GM18861 (cell line): ENCODE results near the gene HMOX2.

Experiments
- ATAC-seq: cut with Tn5 transposase; IDR thresholded peaks from one replicate; pipeline ENCODE4 v1.9.1; 2021; ENCODE audit not compliant: unreplicated experiment

Gene HMOX2

GRCh38 chr16:4463522-4464163 lies 12.6 kb upstream of the HMOX2 start:
- ATAC-seq, result no peak

GRCh38 chr16:4465977-4466779 lies 10.0 kb upstream of the HMOX2 start:
- no peak for ATAC-seq

DNA sequence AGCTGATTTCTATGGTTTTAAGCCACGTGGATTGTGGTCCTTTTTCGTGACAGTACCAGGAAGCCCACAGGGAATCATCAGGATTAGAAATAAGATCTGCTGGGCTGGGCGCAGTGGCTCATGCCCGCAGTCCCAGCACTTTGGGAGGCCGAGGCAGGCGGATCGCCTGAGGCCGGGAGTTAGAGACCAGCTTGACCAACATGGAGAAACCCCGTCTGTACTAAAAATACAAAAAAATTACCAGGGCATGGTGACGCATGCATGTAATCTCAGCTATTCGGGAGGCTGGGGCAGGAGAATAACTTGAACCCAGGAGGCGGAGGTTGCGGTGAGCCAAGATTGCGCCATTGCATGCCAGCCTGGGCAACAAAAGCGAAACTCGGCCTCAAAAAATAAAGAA lies 8.3 kb upstream of the HMOX2 start:
- ATAC-seq, result no peak

DNA sequence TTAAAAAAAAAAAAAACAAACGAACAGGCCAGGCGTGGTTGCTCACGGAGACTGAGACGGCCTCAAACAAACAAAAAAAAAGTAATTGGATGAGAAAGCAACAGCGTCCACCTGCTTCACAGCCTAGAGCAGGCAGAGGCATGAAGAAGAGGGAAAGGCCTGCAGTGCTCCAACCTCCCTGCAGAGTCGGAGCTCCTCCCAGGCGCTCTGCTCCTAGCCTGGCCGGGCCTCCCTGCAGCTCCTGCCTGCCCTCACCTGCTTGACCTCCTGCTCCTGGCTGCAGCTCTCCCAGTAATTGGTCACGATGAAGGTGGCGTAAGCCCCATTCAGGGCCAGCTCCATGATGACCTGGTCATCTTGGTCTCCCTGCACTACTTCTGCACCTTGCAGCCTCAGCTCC lies 7.2 kb upstream of the HMOX2 start:
- no peak for ATAC-seq

DNA sequence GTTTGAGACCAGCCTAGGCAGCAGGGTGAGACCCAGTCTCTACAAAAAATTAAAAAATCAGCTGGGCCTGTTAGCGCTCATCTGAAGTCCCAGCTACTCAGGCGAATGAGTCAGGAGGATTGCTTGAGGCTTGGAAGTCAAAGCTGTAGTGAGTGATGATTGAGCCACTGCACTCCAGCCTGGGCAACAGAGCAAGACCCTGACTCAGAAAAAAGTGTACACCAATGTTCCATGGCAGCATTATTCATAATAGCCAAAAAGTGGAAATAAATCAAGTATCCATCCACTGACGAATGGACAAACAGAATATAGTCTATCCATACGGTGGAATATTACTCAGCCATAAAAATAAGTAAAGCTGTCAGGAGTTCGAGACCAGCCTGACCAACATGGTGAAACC lies 4.3 kb upstream of the HMOX2 start:
- ATAC-seq, result no peak

- no peak for ATAC-seq
Measured at GRCh38 chr16:4472880-4473279, 3.3 kb upstream of the HMOX2 start.

DNA sequence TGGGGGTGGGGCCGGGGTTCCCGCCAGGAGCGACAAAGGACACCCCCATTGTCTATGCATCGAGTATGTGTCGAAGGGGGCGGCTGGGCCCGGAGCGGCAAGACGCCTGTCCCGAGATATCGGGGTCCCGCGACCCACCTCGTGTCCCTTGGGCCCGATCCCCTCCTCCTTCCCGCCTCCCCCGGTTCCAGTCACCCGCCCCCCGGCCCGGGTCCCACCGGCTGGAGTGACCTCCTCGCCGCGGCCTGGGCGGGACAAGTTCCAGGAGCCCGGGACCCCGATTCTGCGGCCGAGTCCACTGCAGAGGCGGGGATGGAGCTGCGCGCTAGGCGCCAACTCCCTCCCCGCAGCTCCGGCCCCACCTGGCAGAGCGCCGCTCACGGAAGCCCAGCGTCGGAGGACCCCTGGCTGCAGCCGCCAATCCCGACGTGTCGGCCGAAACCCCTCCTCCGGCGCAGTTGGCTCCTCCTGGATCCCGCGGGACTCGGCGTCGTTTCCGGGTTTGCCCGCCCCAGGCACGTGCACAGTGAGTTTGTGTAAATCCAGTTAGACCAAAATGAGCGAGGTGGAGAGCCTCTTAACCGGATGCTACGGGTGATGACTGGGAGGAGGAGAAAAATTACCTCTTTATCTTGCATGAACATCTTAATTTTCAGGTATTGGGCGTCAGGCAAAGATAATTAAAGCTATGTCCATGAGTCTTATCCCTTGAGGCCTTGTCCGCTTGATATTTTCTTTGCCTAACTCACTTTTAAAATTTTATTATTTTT lies 1.8 kb upstream of the HMOX2 start, which contains the start of gene NMRAL1:
Gene NMRAL1, minus strand, starts transcription at position 434 of the 770 bp plus-strand sequence. CDS start 493 bp downstream, outside the sequence.
- ATAC-seq, result peak; percentile 28

- no peak for ATAC-seq
Measured at GRCh38 chr16:4477966-4478365, 1.8 kb downstream of the HMOX2 start.

DNA sequence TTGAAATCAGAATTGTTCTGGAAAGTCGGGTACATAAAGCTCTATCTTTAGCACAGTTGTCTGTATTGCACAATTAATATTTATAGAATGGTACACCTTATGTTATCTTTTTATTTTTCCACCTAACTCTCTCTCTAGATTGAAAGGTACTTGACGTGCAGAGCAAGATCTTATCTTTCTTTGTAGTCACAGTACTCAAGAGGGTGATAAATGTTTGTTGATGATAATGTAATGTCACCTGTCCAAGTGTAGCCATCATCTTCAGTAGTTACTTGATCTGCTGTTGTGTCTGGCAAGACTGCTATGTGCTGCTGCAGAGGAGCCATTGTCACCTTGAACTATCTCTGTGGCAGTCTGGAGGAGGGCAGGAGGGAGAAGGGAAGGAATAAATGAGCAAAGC lies 5.3 kb downstream of the HMOX2 start:
- no peak for ATAC-seq

GRCh38 chr16:4481963-4482362 lies 5.8 kb downstream of the HMOX2 start:
- ATAC-seq, result no peak

DNA sequence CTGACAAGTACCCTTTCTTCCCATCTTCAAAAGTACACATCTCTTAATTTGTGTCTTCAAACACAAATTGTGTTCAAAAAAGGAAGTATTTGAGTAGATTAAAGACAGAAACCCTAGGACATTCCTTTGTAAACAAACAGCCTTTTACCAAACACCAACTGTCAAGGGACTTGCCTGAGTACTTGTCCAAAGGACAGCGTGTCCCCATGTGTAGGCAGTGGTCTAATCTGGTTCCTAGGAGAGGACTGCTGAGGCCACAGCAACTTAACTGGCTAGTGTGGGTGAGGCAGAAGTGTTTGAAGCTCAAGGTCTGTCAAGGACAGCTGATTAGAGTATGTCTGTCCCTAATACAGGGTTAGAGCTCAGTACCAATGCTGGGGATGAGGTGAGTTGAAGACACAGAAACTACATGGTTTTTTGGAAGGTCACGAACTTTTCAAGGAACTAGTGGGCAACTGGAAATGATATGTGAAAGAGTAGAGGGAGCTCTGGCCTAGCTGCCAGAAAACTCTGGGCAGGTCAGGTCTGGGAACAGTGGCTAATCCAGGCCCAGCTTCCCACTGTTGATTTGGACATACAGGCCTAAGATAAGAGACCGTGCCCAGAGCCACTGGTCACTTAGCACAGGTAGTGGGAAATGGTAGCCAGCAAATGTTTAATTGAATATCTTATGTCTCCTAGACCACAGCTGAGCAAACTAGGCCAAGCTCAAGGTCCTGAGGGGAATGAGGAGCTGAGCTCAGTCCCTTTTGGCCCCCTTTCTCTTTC lies 10.1 kb downstream of the HMOX2 start:
- no peak for ATAC-seq

- no peak for ATAC-seq
Measured at GRCh38 chr16:4487955-4488498, 11.8 kb downstream of the HMOX2 start.

DNA sequence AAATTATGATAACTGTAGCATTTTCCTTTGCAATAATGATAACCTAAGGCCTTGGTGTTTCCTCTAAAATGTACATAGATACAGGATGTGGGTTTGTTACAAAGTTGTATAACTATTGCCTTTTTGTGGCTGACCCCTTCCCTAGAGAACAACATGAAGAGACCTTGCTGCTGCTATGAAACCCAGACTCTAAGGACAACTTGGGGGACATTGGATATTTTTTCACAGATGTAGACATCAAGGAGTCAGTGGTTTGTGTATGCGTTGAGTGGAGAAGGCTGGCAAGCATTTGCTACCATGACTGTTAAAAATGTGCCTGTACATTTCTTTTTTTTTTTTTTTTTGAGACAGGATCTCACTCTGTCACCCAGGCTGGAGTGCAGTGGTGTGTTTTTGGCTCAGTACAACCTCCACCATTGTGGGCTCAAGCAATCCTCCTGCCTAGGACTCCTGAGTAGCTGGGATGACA lies 12.3 kb downstream of the HMOX2 start:
- ATAC-seq, result no peak

DNA sequence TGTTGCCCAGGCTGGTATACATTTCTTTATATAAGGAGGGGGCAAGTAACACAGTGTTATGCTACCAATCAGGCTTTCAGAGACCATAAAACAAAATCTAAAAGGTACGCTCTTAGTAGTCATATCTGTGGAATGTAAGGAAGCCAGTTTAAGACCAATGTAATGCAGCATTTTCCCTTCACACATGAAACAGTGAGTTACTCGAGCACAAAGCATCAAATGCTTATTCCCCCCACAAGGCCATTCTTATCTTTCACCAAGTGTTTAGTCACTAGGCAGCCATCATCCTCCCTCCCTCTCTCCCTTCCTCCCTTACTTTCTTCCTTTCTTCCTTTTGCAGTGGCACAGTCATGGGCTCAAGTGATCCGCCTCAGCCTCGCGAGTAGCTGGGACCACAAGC lies 12.8 kb downstream of the HMOX2 start:
- ATAC-seq, result no peak

- ATAC-seq, result no peak
Measured at GRCh38 chr16:4491898-4492297, 15.7 kb downstream of the HMOX2 start.

DNA sequence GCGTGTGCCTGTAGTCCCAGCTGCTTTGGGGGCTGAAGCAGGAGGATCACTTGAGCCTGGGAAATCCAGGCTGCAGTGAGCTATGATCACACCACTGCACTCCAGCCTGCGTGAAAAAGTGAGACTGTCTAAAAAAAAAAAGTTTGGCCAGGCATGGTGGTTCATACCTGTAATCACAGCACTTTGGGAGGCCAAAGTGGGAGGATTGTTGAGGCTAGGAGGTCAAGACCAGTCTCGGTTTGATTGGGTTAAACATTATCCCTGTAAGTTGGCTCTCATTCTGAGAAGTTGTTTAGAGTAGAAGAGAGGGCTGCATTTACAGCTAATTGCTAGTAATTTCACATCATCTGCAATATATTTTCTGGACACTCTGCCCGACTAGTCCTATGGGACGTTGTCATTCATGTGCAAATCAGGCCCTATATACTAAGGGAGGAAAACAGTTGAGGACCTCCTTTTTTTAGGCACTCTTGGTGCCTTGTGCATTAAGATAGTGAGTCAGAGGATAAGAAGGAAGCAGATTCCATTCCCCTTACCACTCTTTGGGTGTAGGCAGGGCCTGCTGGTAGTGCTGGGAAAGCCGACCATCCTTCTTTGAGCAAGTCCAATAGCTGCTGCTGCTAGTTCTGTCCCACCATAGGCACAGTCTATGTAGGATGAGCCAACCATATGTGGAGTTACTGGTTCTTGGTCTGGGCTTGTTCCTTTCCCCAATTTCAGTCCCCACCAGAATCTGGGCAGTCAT lies 18.7 kb downstream of the HMOX2 start:
- ATAC-seq, result no peak

DNA sequence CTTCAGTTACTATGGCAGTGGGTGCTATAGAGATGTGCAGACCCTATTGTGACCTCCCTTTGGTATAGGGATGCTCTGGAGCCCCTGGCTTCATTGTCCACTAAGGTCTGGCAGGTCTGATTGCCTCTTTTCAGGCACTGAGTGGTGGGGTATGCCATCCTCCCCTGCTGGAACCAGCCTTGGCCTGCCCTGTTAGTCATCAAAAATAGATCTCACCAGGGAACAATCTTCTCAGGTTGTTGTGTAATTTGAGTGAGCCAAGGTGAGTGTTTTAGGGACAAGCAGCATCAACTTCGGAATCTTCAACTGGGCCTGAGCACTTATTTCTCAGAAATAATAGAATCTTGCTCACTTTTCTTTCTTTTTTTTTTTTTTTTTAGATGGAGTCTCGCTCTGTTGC lies 19.6 kb downstream of the HMOX2 start:
- ATAC-seq, result no peak

DNA sequence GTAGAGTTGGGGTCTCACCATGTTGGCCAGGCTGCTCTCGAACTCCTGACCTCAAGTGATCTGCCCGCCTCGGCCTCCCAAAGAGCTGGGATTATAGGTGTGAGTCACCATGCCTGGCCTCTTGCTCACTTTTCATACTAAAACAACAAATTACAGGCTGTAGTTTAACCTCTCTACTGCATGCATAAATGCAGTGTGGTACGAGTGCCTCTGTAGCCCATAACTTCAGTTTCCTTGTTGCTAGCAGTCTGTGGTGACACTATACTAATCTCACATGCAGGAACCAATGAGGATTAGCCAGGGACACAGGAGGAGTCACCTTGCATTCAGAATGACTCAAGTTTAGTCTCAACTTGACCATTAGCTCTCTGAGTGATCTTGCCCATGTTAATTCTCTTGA lies 20.1 kb downstream of the HMOX2 start:
- no peak for ATAC-seq

- no peak for ATAC-seq
Measured at GRCh38 chr16:4498546-4499195, 22.5 kb downstream of the HMOX2 start.

DNA sequence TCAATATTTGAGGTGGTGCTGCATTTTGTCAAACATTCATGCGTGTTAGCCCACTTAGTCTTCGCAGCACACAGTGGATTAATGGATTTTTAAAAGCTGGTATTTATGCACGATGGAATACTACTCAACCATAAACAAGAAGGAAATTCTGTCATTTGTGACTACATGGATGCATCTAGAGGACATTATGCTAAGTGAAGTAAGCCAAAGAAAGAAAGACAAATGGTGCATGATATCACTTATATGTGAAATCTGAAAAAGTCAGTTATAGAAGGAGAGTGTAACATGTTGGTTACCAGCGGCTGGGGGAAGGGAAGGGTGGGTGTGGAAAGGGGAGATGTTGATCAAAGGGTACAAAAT lies 23.0 kb downstream of the HMOX2 start:
- no peak for ATAC-seq
